Tongue (tissue), 2 donors: ENCODE results near the gene MYBPC1. TPM values are rescaled to one million over a fixed set of nuclear protein-coding genes. Genes with fewer than 3 reads are reported as not detected.
"Not testable (repeated sequence)": the region's sequence is repeated elsewhere in the genome, so short reads cannot be mapped to it uniquely, and the experiment has no call there.

ENCODE experiments used
- DNase-seq: peaks from one replicate; pipeline ENCODE4 v3.0.0-alpha.2; 2015
- total RNA-seq: library from RNA; depleted of rRNA; stranded (reverse); fragments of >200 nt; gene quantifications from one replicate; pipeline ENCODE4 v1.2.3, GENCODE V29; 2014

The MYBPC1 gene
- total RNA-seq, 1 donor from 2014 or later: 2,862 TPM

DNA sequence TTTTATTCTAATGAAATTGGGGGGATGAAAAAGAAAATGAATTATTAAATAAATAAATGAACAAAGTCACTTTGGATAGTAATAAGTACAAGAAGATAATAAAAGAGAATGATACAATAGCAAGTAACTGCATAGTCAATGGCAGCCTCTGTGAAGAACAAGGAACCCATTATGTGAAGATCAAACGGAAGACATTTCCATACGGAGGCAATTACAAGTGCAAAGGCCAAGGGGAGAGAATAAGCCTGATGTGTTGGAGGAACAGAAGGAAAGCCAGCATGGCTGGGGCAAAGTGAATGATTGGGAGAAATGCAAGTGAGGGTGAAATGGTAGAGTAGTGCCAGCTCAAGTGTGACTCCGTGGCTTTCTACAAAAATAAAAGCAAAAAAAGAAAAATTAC lies 58.7 kb downstream of the MYBPC1 start:
- DNase-seq: no peak

DNA sequence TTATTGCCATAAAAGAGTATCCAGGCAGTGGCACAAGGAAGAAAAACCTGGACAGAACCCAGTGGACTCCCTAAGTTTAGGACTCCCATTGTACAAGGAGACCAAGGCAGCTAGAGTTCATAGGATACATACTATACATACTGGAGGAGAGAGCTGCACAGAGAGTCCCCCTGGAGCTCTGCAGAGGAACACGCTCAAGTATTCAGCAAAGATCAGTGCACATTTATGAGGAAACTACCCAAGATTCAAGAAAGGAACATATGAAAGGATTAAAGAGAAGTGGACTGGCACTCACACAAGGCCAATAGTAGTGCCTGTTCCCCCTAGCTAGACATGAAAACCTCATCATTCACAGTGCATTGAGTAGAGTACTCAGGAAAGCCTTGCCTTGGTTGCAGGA lies 59.7 kb downstream of the MYBPC1 start:
- no peak for DNase-seq

DNA sequence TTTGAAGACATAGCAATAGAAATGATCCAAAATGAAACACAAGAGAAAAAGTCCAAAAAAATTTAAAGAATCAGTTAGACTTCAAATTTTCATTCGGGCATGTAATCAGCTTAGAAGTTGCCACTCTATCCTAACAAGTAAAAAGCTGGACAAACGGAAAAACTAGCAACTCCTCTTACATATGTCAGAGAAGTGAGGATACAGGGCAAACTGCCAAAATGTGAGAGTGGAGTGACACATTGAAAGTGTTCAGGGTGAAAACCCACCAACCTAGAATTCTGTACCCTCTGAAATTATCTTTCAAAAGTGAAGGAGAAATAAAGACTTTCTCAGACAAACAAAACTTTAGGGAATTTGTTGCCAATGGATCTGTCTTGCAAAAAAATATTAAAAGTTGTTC lies 60.6 kb downstream of the MYBPC1 start:
- DNase-seq: no peak

DNA sequence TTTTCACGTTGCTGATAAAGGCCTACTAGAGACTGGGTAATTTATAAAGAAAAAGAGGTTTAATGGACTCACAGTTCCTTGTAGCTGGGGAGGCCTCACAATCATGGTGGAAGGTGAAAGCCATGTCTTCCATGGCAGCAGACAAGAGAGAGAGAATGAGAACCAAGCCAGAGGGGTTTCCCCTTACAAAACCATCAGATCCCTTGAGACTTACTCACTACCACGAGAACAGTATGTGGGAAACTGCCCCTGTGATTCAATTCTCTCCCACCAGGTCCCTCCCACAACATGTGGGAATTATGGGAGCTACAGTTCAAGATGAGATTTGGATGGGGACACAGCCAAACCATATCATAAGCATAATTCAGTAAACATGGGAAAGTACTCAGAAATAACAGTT lies 65.9 kb downstream of the MYBPC1 start:
- not testable (repeated sequence) for DNase-seq

DNA sequence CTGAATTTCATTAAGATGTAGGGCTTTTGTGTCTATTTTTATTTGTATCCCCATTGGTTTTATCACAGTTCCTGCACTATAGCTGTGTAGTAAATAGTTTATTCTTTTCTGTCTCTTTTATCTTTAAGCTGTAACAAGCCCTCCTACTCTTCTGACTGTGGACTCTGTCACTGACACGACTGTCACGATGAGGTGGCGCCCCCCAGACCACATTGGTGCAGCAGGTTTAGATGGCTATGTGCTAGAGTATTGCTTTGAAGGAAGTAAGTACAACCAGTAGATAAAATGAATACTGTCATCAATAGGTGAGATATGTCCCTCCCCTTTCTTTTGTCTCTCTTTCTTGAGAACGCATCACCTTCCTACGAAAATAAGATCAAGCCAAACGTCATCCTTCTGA lies 68.5 kb downstream of the MYBPC1 start:
- no peak for DNase-seq

DNA sequence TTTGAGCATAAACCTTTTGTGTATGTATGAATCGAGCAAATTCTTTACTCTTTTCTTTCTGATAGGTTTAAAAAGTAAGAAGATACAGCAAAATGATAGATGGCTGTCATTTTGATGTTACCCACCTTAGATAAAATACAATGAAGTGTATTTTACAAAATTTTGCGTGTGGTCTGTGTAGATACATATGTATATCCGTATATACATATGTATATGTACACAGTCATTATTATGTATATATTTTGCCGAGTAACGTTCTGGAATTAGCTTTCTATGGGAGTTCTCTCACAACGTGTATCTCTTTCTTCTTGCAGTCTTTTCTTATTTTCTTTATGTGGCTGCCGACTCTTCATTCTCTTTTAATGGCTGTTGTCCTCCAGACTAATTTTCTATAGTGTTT lies 70.2 kb downstream of the MYBPC1 start:
- no peak for DNase-seq

DNA sequence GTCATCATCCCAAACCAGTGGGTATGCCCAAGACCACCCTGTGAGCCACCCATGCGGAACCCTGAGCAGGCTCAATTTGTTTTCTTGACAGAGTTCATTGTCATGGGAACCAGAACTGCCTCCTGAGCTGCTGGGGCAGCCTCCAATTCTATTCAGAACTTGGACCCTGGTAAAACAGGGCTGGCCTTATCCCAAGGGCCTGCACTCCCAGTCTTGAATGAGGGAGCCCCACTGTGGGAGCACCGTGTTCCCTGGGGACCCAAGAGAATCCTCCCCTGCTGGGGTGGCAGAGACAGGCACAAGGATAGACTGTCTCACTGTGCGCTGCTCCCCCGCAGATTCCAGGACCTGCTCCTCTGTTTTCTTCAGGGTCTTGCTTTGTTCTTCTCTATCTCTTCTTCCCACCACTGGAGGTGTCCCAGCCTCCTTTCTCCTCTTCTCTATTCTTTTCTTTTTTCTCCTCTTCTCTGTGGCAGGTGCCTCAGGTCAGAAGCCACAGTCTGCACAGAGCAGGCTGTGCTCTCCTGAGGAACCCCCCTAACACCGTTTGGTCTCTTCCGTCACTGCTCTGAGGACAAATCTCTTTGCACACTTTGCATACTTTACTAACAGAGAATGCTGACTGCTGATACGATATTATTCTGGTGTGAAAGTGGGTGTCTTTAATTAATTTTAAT lies 71.4 kb downstream of the MYBPC1 start:
- DNase-seq: no peak

DNA sequence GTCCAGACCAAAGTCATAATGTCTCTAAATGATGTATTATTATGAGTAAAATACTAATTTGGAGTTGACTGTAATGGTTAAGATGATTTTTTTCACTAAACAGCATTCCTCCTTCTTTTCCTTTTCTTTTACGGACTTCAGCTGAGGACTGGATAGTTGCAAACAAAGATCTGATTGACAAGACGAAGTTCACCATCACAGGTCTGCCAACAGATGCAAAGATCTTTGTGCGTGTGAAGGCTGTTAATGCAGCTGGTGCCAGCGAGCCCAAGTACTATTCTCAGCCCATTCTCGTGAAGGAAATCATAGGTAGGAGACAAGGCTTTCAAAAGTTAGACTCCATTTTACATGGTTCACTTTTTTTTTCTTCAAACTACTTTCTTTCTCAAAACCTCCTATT lies 72.8 kb downstream of the MYBPC1 start:
- DNase-seq: no peak

DNA sequence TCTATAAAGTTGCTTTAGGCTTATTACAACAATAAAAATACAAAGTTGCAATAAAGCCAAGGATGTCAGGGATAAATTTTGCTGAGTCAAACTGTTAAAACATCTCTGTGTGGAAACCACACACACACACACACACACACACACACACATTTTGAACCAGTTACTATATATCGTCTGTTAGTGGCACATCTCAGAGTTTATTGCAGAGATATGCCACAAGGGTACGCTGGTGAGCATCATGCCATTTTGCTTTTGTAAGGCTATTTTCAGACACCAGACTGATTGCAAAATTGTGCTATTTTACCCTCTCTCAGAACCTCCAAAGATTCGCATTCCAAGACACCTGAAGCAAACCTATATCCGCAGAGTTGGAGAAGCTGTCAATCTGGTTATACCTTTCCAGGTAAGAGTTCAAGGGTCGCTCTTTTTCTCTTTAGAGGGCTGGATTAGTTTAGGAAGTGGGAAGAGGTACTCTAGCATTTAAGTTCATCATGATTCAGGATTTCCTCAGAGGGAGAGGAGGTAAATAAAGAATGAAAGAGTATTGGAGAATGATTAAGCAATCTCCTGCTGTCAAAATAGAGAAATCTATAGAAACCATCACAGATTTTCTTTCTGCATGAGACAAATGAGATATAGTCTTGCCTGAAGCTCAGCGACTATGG lies 75.4 kb downstream of the MYBPC1 start:
- peak; percentile 32 for DNase-seq

DNA sequence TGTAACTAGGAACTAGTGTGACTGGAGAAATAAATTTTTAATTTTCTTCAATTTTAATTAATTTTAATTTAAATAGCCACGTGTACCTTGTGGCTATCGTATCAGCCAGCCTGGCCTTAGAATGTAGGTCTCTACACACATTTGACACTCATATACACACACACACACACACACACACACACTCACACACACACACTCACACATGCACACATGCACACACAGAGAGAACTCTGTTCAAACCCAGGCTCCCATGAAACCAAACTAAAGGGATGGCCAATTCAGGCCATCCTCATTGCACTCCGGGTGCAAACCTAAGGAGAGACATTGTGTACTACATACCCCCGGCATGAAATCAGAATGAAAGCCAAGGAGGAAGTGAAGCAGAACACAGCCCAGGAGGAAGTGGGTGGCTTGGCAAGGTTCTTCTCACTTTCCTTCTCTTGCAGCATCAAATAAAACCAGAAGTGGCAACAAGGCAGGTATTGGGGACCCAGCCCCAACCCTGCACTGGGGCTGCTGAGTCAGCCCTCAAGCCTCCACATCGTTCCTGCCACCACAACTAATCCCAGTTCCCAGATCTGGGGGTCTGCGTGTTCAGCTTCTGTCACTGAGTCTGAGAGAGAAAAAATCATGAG lies 76.5 kb downstream of the MYBPC1 start:
- no peak for DNase-seq

DNA sequence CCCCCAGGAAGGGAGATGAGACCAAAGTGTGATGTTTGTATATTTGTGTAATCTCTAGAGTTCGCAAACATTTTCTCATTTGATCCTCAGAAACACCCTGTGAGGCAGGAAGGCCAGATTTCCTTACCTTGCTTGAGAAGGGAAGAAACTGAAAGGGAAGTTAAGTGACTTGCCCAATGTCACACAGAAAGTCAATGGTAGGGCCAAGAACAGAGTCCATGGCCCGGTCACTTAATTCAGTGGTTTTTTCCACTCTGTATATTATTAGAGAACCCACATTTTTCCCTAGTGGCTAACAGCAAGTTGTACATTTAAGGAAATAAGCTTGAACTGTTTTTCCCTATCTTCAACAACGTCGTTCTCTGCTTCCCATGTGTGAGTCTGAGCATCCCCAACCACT lies 77.1 kb downstream of the MYBPC1 start:
- no peak for DNase-seq

DNA sequence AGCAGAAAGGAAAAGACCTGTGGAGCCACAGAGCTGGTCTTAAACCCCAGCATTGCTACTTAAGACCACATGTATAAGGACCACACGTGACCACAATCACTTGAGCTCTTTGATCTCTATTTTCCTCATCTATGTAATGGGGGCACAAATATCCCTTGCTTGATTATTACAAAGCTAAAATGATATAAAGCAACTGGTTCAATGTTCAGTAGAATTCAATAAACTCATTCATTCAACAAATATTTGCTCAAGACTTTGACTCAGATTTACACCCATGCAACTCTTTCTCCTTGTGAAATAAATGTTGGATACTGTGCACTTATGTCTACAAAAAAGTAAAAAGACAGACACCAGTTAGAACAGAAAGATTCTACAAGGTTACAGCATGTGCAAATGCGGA lies 80.8 kb downstream of the MYBPC1 start:
- DNase-seq: no peak

DNA sequence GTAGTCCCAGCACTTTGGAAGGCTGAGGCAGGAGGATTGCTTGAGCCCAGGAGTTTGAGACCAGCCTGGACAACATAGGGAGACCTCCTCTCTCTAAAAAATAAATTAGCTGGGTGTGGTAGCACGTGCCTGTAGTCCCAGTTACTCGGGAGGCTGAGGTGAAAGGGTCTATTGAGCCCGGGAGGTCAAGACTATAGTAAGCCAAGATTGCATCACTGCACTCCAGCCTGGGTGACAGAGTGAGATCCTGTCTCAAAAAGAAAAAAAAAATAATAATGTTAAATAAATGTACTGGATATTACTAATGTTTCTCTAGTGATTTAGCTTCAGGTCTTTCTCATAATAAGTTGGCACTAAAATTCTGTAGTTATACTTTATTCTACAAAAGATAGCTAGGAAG lies 81.7 kb downstream of the MYBPC1 start:
- not testable (repeated sequence) for DNase-seq

DNA sequence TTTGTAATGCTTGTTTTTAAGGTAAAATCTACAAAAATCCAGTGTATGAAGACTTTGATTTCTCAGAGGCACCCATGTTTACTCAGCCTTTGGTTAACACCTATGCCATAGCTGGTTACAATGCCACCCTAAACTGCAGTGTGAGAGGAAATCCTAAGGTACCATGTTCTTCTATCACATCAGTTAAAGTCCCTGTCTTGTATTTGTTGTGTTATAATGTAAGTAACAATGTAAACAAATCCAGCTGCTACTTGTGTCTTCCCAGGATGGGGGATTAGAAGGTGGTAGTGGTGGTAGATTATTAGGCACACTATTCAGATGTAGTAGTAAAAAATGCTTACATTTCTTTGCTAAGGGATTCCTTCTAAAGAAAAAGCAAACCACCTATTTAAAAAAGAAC lies 83.3 kb downstream of the MYBPC1 start:
- no peak for DNase-seq

DNA sequence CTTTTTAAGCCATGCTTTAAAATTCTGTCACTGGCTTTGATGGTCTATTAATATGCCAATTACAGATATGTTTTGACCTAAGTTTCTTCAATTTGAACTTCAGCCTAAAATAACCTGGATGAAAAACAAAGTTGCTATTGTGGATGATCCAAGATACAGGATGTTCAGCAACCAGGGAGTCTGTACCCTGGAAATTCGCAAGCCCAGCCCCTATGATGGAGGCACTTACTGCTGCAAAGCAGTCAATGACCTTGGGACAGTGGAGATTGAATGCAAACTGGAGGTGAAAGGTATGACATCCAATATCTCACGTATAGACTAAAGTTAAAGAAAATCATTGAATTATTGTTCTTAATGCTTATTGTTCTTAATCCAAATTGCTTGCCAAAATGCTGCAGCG lies 85.5 kb downstream of the MYBPC1 start:
- no peak for DNase-seq

DNA sequence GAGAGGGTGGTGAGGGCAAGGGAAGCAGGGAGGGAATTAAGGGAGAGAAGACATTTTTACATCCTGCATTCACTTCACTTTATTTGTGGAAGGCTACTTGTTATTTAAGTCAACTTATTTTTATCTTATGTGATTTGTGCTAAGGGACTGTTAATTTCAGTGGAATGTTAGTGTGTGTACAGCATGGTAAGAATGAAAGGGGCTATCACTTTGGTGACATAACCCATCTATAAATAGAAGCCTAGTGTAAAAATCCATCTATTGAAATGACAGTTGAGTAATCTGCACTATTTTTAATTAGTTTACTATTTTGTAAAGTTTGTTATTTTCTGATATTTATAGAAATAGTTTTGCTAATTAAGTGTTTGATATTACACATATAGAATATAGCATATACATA lies 85.9 kb downstream of the MYBPC1 start:
- DNase-seq: peak; percentile 23

DNA sequence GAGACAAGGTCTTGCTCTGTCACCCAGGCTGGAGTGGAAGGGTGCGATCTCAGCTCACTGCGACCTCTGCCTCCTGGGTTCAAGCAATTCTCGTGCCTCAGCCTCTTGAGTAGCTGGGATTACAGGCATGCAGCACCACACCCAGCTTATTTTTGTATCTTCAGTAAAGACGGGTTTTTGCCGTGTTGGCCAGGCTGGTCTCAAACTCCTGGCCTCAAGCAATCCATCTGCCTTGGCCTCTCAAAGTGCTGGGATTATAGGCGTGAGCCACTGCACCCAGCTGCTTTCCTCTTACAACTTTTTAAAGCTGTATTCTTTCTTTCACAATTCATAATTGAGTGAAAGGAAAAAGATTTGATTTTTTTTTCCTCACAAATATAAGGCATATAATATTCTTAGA lies 86.9 kb downstream of the MYBPC1 start:
- DNase-seq: peak; percentile 16

DNA sequence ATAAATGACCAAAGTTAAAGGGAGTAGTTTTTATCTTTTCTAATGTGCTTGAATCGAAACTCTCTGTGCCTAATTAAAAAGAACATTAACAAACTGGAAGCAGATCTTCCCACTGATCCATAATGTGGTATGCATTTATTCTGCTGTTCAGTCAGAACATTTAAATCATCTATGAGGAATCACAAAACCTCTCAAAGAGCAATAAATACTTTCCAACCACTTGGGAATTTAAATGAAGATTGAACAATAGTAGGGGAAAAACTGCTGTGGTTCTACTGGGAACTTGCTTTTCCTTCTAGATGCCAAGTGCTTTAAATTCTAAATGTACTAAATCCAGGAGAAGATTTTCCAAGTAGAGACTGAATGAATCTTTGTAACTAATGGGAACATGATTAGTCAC lies 90.3 kb downstream of the MYBPC1 start:
- DNase-seq: no peak

DNA sequence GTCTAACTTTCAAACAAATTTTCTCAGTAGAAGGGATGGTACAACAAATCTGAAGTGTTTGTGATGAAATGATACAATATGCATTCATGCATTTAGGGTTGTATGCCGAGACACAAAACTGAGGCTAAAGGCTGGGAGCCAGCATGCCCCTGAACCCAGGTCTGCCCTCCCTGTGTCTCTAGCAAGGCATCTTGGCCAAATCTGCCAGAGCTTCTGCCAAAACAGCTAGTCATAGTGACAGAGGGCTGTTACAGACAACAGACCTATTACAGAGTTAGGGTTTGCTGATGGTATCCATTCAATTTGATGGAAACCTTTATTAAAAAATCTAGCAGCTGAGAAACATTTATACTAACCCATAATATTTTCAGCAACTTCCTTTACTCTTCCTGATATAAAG lies 91.4 kb downstream of the MYBPC1 start:
- DNase-seq: no peak

DNA sequence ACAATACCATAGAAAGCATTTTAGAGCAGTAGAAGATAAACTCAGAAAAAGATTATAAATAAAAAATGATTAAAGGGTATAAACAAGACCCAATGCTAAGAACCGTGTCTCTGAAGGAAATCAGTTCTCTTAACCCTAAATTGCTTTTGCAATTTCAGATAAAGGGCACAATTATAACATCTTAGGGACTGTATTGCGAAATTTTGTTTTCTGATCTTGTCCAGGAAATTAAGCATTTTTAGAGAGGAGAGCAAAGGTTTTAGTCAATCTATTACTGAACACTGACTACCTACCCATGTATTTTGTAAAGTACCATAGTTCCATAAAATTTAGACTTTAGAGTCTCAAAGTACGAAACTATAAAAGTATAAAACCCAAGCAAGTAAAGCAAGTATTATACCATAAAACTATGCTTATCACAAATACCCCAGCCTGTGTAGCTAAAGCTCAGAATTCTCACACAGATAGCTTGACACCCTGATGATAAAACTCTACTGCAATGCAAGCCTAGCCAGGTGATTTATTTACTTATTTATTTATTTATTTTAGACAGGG lies 95.8 kb downstream of the MYBPC1 start:
- DNase-seq: no peak

DNA sequence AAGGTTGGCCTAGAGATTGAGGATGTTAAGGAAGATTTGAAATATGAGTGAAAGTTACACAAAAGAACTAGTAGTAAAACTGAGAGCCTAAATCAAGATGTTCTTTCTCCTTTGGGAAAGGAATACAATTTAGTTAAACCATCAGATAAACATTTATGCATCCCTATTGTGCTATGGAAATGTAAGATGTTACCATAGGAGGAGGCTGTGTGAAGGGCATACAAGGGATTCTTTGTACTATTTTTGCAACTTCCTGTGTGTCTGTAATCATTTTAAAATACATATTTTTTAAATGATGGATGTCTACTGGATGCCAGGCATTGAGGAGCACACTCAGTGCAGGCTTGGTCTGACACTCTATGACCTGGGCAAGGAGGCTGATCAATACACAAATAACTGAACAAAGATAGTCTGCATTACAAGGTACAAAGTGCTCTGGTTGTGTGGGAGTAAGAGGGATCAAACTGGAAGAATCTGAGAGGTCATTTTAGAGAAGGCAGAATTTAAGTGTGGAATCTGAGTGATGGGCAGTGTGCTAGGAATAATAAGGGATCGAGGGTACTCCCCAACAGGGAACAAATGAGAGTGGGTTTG lies 96.8 kb downstream of the MYBPC1 start:
- no peak for DNase-seq

DNA sequence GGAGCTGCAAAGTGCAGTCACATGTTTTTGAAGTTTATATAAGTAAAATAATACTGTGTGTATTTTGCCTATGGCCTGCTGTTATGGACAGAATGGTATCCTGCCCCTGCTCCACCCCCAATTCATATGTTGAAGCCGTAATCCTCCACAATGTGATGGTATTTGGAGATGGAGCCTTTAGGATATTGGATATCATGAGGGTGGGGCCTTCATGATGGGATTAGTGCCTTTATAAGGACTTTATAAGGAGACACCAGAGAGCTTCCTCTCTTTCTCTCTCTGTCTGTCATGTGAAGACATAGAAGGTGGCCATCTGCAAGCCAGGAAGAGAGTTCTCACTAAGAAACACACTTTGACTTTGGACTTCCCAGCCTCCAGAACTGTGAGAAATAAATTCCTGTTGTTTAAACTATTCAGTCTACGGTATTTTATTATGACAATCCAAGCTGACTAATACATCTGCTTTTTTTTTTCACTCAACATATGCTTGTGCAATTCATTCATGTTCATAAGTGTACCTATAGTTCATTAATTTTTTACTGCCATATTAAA lies 99.6 kb downstream of the MYBPC1 start:
- no peak for DNase-seq

DNA sequence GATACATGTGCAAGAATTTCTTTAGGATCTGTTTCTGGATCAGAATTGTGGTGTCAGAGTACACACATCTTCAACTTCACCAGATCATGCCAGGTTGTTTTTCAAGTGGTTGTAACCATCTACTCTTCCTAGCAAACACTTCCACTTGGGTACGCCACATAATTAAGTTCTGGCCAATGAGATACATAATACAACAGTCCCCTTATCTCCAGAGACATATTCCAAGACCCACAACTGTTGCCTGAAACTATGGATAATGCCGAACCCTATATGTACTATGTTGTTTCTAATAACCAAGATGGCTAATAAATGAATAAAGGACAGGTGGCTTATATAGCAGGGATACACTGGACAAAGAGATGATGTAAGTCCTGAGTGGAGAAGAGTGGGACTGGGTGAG lies 100.2 kb downstream of the MYBPC1 start:
- no peak for DNase-seq
